HG03097 (cell line): ENCODE data around the gene XYLT1.
"Not testable (repeated sequence)": the region's sequence is repeated elsewhere in the genome, so short reads cannot be mapped to it uniquely, and the experiment has no call there.

Experiments
- ATAC-seq: cut with Tn5 transposase; IDR thresholded peaks from one replicate; pipeline ENCODE4 v1.9.1; 2021; ENCODE audit not compliant: unreplicated experiment, low FRiP score

The XYLT1 gene

DNA sequence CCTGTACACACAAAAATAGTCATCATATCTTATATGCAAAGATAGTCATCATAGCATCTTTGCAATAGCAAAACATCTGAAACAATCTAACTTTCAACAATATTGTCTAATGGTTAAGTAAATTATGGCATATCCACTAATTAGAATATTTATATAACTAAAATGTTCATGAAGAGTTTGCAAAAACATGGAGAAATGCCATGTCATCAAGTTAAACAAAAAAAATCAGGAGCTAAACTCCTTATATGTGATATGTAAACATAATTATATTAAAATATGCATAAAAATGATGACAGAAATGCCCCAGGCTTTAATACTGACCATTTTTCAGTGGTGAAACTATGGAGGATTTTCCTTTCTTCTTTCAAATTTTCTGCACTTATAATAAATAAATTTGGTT lies 22.3 kb upstream of the XYLT1 start:
- no peak for ATAC-seq

DNA sequence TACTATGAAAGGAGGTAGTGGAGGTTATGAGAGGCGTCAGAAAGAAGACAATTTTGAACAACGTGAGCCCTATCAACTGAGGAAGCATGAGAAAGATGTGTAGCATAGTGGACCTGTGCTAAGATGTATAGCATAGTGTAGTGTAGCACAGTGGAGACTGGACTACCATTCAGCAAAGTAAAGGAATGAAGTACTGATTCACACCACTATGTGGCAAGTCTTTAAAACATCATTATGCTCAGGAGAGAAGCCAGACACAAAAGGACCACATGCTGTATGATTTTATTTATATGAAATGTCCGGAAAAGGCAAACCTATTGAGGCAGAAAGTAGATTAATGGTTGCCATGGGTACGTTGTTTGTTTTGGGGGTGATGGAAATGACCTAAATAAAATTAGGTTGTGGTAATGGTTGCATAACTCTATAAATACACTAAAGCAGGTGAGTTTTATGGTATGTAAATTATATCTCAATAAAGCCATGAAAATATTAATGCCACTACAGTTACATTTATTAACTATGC lies 20.4 kb upstream of the XYLT1 start:
- ATAC-seq, result no peak

DNA sequence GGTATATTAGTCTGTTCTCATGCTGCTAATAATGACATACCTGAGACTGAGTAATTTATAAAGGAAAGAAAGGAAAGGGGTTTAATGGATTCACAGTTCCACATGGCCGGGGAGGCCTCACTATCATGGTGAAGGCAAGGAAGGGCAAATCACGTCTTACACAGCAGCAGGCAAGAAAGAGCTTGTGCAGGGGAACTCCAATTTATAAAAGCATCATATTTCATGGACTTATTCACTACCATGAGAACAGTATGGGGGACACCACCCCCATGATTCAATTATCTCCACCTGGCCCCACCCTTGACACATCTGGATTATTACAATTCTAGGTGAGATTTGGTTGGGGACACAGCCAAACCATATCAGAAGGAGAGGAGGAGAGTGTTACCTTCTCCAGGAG lies 17.7 kb upstream of the XYLT1 start:
- ATAC-seq, result no peak

- no peak for ATAC-seq
Measured at GRCh38 chr16:17483351-17483750, 12.6 kb upstream of the XYLT1 start.

GRCh38 chr16:17482341-17482740 lies 11.6 kb upstream of the XYLT1 start:
- ATAC-seq, result not testable (repeated sequence)

DNA sequence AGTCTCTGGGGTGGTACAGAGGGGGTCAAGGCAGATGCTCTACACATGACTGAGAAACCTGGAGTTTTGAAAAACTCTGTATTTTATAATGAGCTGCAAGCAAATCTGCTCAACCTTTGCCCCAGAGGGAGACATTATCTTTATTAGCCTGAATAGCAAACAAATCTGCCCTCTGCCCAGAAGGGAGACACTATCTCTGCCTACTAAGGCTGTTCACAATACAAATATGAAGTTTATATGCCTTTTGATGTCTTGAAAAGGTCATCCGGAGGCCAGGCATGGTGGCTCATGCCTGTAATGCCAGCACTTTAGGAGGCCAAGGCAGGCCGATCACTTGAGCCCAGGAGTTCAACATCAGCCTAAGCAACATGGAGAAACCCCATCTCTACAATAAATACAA lies 11.0 kb upstream of the XYLT1 start:
- no peak for ATAC-seq

- not testable (repeated sequence) for ATAC-seq
Measured at GRCh38 chr16:17477260-17477545, 6.4 kb upstream of the XYLT1 start.

GRCh38 chr16:17476414-17477259 lies 5.9 kb upstream of the XYLT1 start:
- no peak for ATAC-seq

DNA sequence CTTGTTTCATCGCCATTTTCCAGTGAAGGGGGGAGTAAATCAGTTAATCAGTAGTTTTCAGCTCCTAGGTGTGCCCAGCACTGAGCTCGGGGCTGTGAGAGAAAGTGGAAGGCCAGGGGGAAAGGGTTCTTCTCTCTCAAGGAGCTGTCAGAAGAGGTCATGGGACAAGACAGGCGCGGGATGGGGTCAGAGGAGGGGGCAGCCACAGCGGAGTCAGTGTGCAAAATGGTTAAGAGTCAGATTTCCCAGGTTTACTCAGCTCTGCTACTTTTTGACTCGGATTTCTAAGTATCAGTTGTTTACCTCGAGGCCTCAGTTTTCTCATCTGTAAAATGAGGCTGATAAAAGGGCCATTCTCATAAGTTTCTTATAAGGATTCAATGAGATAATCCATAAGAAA lies 4.3 kb upstream of the XYLT1 start:
- ATAC-seq, result no peak

DNA sequence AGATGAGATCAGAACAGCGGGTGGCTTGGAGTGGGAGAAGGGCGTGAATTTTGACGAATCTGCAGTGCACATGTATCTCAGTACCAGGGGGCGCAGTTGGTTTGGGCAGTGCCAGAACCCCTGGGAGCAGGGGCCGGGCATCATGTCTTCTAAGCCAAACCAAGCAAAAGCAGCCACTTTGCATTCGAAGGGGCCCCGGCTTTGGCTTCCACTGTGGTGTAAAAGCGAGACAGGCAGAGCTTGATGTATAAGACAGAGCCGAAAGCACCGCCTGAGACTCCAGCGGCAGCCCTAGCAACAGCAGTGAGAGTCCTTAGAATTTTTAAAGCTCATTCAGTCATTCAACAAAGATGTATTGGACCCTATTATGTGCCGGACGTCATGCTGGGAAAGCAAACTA lies 3.8 kb upstream of the XYLT1 start:
- ATAC-seq, result no peak

DNA sequence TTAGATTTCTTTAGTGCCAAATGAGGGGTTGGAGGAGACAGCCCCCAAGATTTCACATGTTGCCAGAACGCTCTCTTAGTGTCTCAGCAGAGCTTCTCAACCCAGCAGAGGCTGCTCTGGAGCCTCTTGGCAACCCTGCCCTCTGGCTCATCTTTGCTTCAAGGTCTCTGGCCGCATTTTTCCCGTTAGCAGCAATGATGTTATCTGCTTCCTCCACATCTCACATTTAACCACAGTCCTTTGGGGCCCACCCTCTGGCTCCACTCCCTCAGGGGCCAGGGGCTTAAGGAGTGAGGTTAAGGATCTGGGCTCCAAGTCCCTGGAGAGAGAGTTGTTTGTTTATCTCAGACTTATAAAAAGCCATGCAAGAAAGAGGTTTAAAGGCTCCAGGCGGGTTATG lies 3.3 kb upstream of the XYLT1 start:
- ATAC-seq, result no peak

- ATAC-seq, result no peak
Measured at GRCh38 chr16:17471719-17472461, 1.1 kb upstream of the XYLT1 start.

GRCh38 chr16:17470182-17470907 lies 415 bp downstream of the XYLT1 start:
- no peak for ATAC-seq

GRCh38 chr16:17469741-17470181 lies 999 bp downstream of the XYLT1 start:
- no peak for ATAC-seq

GRCh38 chr16:17469011-17469740 lies 1.6 kb downstream of the XYLT1 start:
- ATAC-seq, result no peak

DNA sequence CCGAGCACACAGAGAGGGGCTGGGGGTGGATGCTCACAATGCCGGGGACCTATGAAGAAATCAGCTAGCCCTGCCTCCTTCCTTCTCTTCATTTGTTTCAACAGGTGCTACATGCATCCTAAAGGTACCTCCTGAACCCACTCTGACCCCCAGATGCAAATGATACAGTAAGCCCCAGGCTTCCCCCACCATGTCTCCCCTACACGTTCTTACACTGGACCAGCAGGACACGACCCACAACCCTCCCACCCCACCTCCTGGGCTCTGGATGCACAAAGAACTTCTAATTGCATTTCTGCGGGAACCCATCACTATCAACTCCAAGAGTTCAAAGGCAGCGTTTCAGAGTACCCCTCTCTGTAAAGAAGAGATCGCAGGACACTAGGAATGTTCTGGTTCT lies 2.1 kb downstream of the XYLT1 start:
- ATAC-seq, result no peak

DNA sequence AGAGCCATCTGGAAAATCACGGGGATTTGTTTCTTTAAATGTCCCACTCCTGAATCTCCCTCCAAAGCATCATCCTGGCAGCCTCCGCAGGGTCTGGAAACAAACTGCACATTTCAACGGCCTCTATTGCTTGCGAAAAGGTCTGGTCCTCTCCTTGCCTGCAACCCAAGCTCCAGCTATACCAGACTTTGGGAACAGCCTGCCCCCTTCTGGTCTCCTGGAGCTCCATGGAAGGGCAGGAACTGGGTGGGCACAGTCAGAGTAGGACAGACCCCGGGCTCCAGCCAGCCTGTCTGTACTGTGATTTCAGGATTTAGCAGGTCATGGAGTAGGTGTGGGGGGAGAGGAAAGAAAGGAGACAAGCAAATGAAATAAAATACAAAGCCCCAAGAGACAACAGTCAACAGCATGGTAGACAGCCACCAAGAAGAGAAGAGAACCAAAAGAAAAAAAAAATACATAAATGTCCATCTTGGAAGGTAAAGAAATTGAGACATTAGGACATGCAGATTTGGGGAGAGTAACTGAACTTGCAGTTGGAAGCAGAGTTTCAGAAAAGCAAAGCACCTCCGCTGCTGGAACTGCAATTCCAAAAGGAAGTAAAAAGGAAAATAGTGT lies 2.7 kb downstream of the XYLT1 start:
- no peak for ATAC-seq

DNA sequence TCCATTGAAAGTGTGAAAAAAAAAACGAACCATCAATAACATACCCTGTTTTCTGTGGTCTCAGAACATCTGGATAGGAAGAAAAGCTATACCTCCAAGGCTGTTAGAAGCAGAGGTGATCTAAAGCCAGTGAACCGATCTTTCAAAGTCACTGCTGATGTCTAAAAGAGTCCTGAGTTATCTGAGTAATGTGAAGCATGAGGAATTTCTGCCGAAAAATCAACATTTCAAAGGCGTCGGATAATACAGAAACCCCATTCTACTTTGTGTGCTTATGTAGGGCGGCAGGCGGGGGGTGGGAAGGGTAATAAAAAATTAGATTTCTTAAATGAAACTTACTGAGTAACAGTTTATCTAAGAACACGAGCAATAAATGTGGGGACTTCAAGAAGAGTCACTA lies 3.9 kb downstream of the XYLT1 start:
- ATAC-seq, result no peak

DNA sequence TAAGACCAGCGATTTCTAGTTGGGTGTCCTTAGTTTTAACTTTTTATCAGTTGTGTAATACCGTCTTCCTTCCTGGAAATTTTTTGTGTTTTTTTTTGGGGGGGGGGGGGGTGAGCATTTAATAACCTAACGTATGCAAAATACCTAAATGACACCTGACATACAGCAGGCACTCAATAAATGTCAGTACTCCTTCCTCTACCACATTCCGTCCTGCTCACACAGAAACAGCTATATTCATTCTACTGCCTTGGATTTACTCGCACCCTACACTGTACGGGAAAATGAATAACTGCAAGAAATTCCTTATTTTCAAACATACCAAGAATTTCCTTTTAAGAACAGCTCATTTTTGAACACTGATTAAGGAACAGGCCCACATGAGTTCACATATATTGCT lies 5.3 kb downstream of the XYLT1 start:
- no peak for ATAC-seq

DNA sequence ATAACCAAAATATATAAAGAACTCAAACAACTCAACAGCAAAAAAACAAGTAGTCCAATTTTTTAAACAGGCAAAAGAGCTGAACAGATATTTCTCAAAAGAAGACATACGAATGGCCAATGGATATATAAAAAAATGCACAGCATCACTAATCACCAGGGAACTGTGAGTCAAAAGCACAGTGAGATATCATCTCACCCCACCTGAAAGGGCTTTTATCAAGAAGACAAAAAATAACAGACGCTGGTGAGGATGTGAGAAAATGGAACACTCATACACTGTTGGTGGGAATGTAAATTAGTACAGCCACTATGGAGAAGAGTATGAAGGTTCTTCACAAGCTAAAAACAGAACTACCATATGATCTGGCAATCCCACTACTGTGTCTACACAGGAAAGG lies 7.4 kb downstream of the XYLT1 start:
- ATAC-seq, result no peak
